Trophoblast cell (in vitro differentiated cells and primary cell): Measurements from ENCODE around the gene EEFSEC.
A peak's percentile ranks its signal among the peaks of the same experiment; 100 is the strongest.

Source experiments
- DNase-seq, 2 donors: peaks; one replicate each; pipeline ENCODE4 v3.0.0-alpha.2; 2016
- H2AFZ ChIP-seq: 2 replicates; pipeline ENCODE4 v1.6.1; 2013; ENCODE audit warnings: low read length, moderate library complexity, mild to moderate bottlenecking; ENCODE audit not compliant: insufficient read depth, poor library complexity
- H2AK5ac ChIP-seq: 2 replicates; pipeline ENCODE4 v1.6.1; 2013; ENCODE audit warnings: mild to moderate bottlenecking, low read length
- H2BK120ac ChIP-seq: 2 replicates; pipeline ENCODE4 v1.6.1; 2013; ENCODE audit warnings: low read length, mild to moderate bottlenecking, moderate library complexity; ENCODE audit not compliant: insufficient read depth, poor library complexity
- H2BK12ac ChIP-seq: 2 replicates; pipeline ENCODE4 v1.6.1; 2013; ENCODE audit warnings: mild to moderate bottlenecking, low read length, moderate library complexity
- H2BK5ac ChIP-seq: 2 replicates; pipeline ENCODE4 v1.6.1; 2013; ENCODE audit warnings: low read length, low read depth, moderate library complexity, mild to moderate bottlenecking; ENCODE audit not compliant: poor library complexity
- H3K14ac ChIP-seq: 2 replicates; pipeline ENCODE4 v1.6.1; 2013; ENCODE audit warnings: mild to moderate bottlenecking, low read length
- H3K18ac ChIP-seq: 2 replicates; pipeline ENCODE4 v1.6.1; 2013; ENCODE audit warnings: mild to moderate bottlenecking, low read length
- H3K23ac ChIP-seq: 2 replicates; pipeline ENCODE4 v1.6.1; 2013; ENCODE audit warnings: low read length
- H3K27ac ChIP-seq: 2 replicates; pipeline ENCODE4 v1.5.1; 2013; ENCODE audit warnings: low read depth, mild to moderate bottlenecking, inconsistent platforms, low read length, moderate library complexity
- H3K27me3 ChIP-seq: 2 replicates; pipeline ENCODE4 v1.6.1; 2013; ENCODE audit warnings: inconsistent platforms, mild to moderate bottlenecking, low read length, moderate library complexity; ENCODE audit not compliant: insufficient read depth
- H3K36me3 ChIP-seq, 2 experiments: 1 replicate in 1 of 2; 2 replicates in 1 of 2; pipeline ENCODE4 v1.6.1; 2013; ENCODE audit warnings: low read length in 2 of 2, mild to moderate bottlenecking in 2 of 2, moderate library complexity in 1 of 2; ENCODE audit not compliant: insufficient read depth in 2 of 2, control insufficient read depth in 1 of 2
- H3K4ac ChIP-seq: 2 replicates; pipeline ENCODE4 v1.6.1; 2013; ENCODE audit warnings: low read depth, mild to moderate bottlenecking, low read length, moderate library complexity
- H3K4me1 ChIP-seq, 2 experiments: 1 replicate in 1 of 2; 2 replicates in 1 of 2; pipeline ENCODE4 v1.6.1; 2013; ENCODE audit warnings: low read length in 2 of 2, mild to moderate bottlenecking in 2 of 2, moderate library complexity in 1 of 2; ENCODE audit not compliant: insufficient read depth in 2 of 2, control insufficient read depth in 1 of 2
- H3K4me2 ChIP-seq: 2 replicates; pipeline ENCODE4 v1.6.1; 2013; ENCODE audit warnings: inconsistent platforms, mild to moderate bottlenecking, low read length, moderate library complexity
- H3K4me3 ChIP-seq: 2 replicates; pipeline ENCODE4 v1.5.1; 2013; ENCODE audit warnings: mild to moderate bottlenecking, low read depth, low read length, inconsistent platforms
- H3K79me1 ChIP-seq: one replicate; pipeline ENCODE4 v1.6.1; 2013; ENCODE audit warnings: low read length
- H3K79me2 ChIP-seq: 2 replicates; pipeline ENCODE4 v1.6.1; 2013; ENCODE audit warnings: low read length, mild to moderate bottlenecking; ENCODE audit not compliant: control insufficient read depth, insufficient read depth, poor library complexity
- H3K9ac ChIP-seq: 2 replicates; pipeline ENCODE4 v1.6.1; 2013; ENCODE audit warnings: mild to moderate bottlenecking, low read length
- H3K9me3 ChIP-seq: 2 replicates; pipeline ENCODE4 v1.6.1; 2013; ENCODE audit warnings: low read depth, mild to moderate bottlenecking, control low read depth, inconsistent platforms, low read length; ENCODE audit not compliant: insufficient read depth
- H4K12ac ChIP-seq: 2 replicates; pipeline ENCODE4 v1.6.1; 2013; ENCODE audit warnings: low read depth, mild to moderate bottlenecking, low read length, moderate library complexity
- H4K8ac ChIP-seq: 2 replicates; pipeline ENCODE4 v1.6.1; 2013; ENCODE audit warnings: low read depth, mild to moderate bottlenecking, low read length, moderate library complexity
- H4K91ac ChIP-seq: one replicate; pipeline ENCODE4 v1.6.1; 2013; ENCODE audit warnings: low read depth, mild to moderate bottlenecking, low read length, moderate library complexity
- WGBS: extraction: QIAGEN DNeasy Blood & Tissue Kit; methylation state at CpG from one replicate; pipeline ENCODE4 v1.1.7; 2013; ENCODE audit warnings: missing lambda C conversion rate; ENCODE audit not compliant: insufficient read length, insufficient coverage; ENCODE audit errors: extremely low coverage; 5-methylcytosine and 5-hydroxymethylcytosine counted together

The EEFSEC gene

GRCh38 chr3:128435561-128435960 lies 282.3 kb downstream of the EEFSEC start:
- Histone ChIP-seq H4K8ac (peak overlapping the region; percentile 72), H4K12ac (peak overlapping the region; percentile 25), H3K14ac (peak overlapping the region; percentile 88), H3K9me3 (no peaks in the 10 kb centered on the region), H3K4ac (peak overlapping the region; percentile 58), H3K79me1 (peaks cover 36% of the 10 kb centered on the region), H3K27ac (peak overlapping the region; percentile 98), H3K27me3 (no peaks in the 10 kb centered on the region), H3K9ac (no peak overlapping the region), H2BK5ac (peak overlapping the region; percentile 67), H3K4me2 (peak overlapping the region; percentile 55), H3K4me1 (peaks cover 35 to 38% of the 10 kb centered on the region in 2 experiments), H3K79me2 (peaks cover 11% of the 10 kb centered on the region), H2AK5ac (peak overlapping the region; percentile 32), H3K36me3 (no peaks in the 10 kb centered on the region), H3K18ac (peak overlapping the region; percentile 67), H4K91ac (peak overlapping the region; percentile 95), H2BK12ac (peak overlapping the region; percentile 91), H2BK120ac (peak overlapping the region; percentile 94), H2AFZ (no peak overlapping the region), H3K23ac (no peak overlapping the region), H3K4me3 (no peak overlapping the region)
- DNase-seq = peak; percentile 80 to 81
- no CpG with 5 or more reads among the region's 5 CpGs for WGBS

GRCh38 chr3:128436214-128436613 lies 282.9 kb downstream of the EEFSEC start:
- Histone ChIP-seq H3K9ac (no peak overlapping the region), H3K14ac (peak overlapping the region; percentile 88), H3K18ac (peak overlapping the region; percentile 67), H2AFZ (peak overlapping the region; percentile 19), H3K4me1 (peaks cover 35 to 38% of the 10 kb centered on the region in 2 experiments), H4K8ac (peak overlapping the region; percentile 72), H2BK120ac (peak overlapping the region; percentile 94), H2BK5ac (peak overlapping the region; percentile 67), H2AK5ac (peak overlapping the region; percentile 32), H4K12ac (no peak overlapping the region), H3K4ac (peak overlapping the region; percentile 41), H3K9me3 (no peaks in the 10 kb centered on the region), H3K27ac (peak overlapping the region; percentile 98), H3K4me3 (no peak overlapping the region), H3K27me3 (no peaks in the 10 kb centered on the region), H3K36me3 (no peaks in the 10 kb centered on the region), H3K79me1 (peaks cover 36% of the 10 kb centered on the region), H3K23ac (no peak overlapping the region), H3K4me2 (peak overlapping the region; percentile 55), H2BK12ac (peak overlapping the region; percentile 91), H4K91ac (peak overlapping the region; percentile 95), H3K79me2 (peaks cover 11% of the 10 kb centered on the region)
- DNase-seq = peak; percentile 92 to 94
- no CpG with 5 or more reads among the region's 3 CpGs for WGBS

GRCh38 chr3:128438488-128439072 lies 285.3 kb downstream of the EEFSEC start:
- H3K4ac ChIP-seq = no peak overlapping the region
- H3K14ac ChIP-seq = no peak overlapping the region
- no peak overlapping the region for H2BK5ac ChIP-seq
- no peak overlapping the region for H3K4me2 ChIP-seq
- H2BK12ac ChIP-seq = peak overlapping the region; percentile 17
- H4K8ac ChIP-seq = no peak overlapping the region
- H3K4me1 ChIP-seq = peaks cover 21 to 31% of the 10 kb centered on the region in 2 experiments
- H3K79me2 ChIP-seq = peaks cover 6% of the 10 kb centered on the region
- no peak overlapping the region for H3K23ac ChIP-seq
- H3K9me3 ChIP-seq = no peaks in the 10 kb centered on the region
- no peak overlapping the region for H3K18ac ChIP-seq
- H2AK5ac ChIP-seq = no peak overlapping the region
- H3K4me3 ChIP-seq = no peak overlapping the region
- no peaks in the 10 kb centered on the region for H3K36me3 ChIP-seq
- H3K79me1 ChIP-seq = peaks cover 26% of the 10 kb centered on the region
- H4K91ac ChIP-seq = peak overlapping the region; percentile 2
- no peak overlapping the region for H2AFZ ChIP-seq
- WGBS = no CpG with 5 or more reads among the region's 6 CpGs
- no peak overlapping the region for H2BK120ac ChIP-seq
- H3K9ac ChIP-seq = no peak overlapping the region
- H4K12ac ChIP-seq = no peak overlapping the region
- no peak for DNase-seq
- no peak overlapping the region for H3K27ac ChIP-seq
- no peaks in the 10 kb centered on the region for H3K27me3 ChIP-seq

- Histone ChIP-seq H3K4me2 (no peak overlapping the region), H2AK5ac (peak overlapping the region; percentile 25), H3K4me1 (peaks cover 16 to 26% of the 10 kb centered on the region in 2 experiments), H3K9ac (no peak overlapping the region), H3K14ac (no peak overlapping the region), H3K27me3 (no peaks in the 10 kb centered on the region), H2BK120ac (peak overlapping the region; percentile 33), H3K79me2 (peaks cover 6% of the 10 kb centered on the region), H3K36me3 (no peaks in the 10 kb centered on the region), H3K4ac (no peak overlapping the region), H2BK12ac (peak overlapping the region; percentile 19), H3K4me3 (no peak overlapping the region), H3K79me1 (peaks cover 24% of the 10 kb centered on the region), H3K23ac (no peak overlapping the region), H3K18ac (no peak overlapping the region), H4K91ac (no peak overlapping the region), H3K27ac (no peak overlapping the region), H3K9me3 (no peaks in the 10 kb centered on the region), H2AFZ (no peak overlapping the region), H4K8ac (no peak overlapping the region), H2BK5ac (no peak overlapping the region), H4K12ac (no peak overlapping the region)
- WGBS = no CpG with 5 or more reads among the region's 3 CpGs
- no peak for DNase-seq
These were observed 285.9 kb downstream of the EEFSEC start for GRCh38 chr3:128439226-128439625.
